Gastroesophageal sphincter (tissue), 4 donors: ENCODE measurements around the gene NAALADL2. TPM values are rescaled to one million over a fixed set of nuclear protein-coding genes. Genes with fewer than 3 reads are reported as not detected.

ENCODE experiments used
- ATAC-seq: fragments of 150-250 bp; one replicate; pipeline ENCODE4 v1.9.1; 2016; ENCODE audit warnings: mild to moderate bottlenecking, moderate library complexity
- H3K27ac ChIP-seq, 4 donors: fragments of 200-600 bp; sonication (generic) in 3 of 4; 1 replicate in 3 of 4; 2 replicates in 1 of 4; pipeline ENCODE4 v1.5.1; 2016 to 2019
- H3K27me3 ChIP-seq: fragments of 200-600 bp; sonication (generic); one replicate; pipeline ENCODE4 v1.5.1; 2019
- H3K36me3 ChIP-seq, 2 donors: fragments of 200-600 bp; sonication (generic); one replicate each; pipeline ENCODE4 v1.5.1; 2019; ENCODE audit warnings: control low read depth in 1 of 2
- H3K4me1 ChIP-seq, 3 donors: fragments of 200-600 bp; sonication (generic); 1 replicate in 2 of 3; 2 replicates in 1 of 3; pipeline ENCODE4 v1.5.1; 2016 to 2019; ENCODE audit warnings: control low read depth in 2 of 3
- H3K4me3 ChIP-seq, 2 donors: fragments of 200-600 bp; sonication (generic); one replicate each; pipeline ENCODE4 v1.5.1; 2019; ENCODE audit warnings: mild to moderate bottlenecking in 1 of 2, moderate library complexity in 1 of 2
- H3K9me3 ChIP-seq, 3 donors: fragments of 200-600 bp; sonication (generic); one replicate each; pipeline ENCODE4 v1.5.1; 2017 to 2019; ENCODE audit warnings: control low read depth in 2 of 3
- EP300 ChIP-seq: sonication (generic); formaldehyde crosslinking; IDR thresholded peaks from one replicate; pipeline ENCODE4 v1.6.1; 2017; ENCODE audit warnings: antibody characterized with exemption, mild to moderate bottlenecking
- POLR2A ChIP-seq, 2 donors: fragments of 450-650 bp; IDR thresholded peaks; one replicate each; pipeline ENCODE4 v1.6.1; 2017; ENCODE audit warnings: antibody characterized with exemption in 2 of 2, mild to moderate bottlenecking in 2 of 2, moderate library complexity in 1 of 2
- POLR2AphosphoS5 ChIP-seq: sonication (generic); formaldehyde crosslinking; IDR thresholded peaks from one replicate; pipeline ENCODE4 v1.6.1; 2017; ENCODE audit warnings: antibody characterized with exemption
- WGBS, 2 donors: methylation state at CpG; one replicate each; pipeline ENCODE4 v1.1.5; 2018; ENCODE audit warnings: low coverage in 1 of 2; 5-methylcytosine and 5-hydroxymethylcytosine counted together
- total RNA-seq, 4 donors: library from RNA; depleted of rRNA; stranded (reverse); fragments of >200 nt; gene quantifications; one replicate each; pipeline ENCODE4 v1.1.0, GENCODE V29; 2016
- TF ChIP-seq, protein P1 (sequence below), 4 experiments: fragments of 200-600 bp in 2 of 4; fragments of 450-650 bp in 2 of 4; sonication (generic) in 1 of 4; IDR thresholded peaks; one replicate each; pipeline ENCODE4 v1.5.1; 2017 to 2019; ENCODE audit warnings: antibody characterized with exemption in 4 of 4, mild to moderate bottlenecking in 2 of 4, moderate library complexity in 2 of 4

NAALADL2 gene
- total RNA-seq, 4 donors from 2014 or later: 3.1 to 7.4 (median 6.2) TPM

DNA sequence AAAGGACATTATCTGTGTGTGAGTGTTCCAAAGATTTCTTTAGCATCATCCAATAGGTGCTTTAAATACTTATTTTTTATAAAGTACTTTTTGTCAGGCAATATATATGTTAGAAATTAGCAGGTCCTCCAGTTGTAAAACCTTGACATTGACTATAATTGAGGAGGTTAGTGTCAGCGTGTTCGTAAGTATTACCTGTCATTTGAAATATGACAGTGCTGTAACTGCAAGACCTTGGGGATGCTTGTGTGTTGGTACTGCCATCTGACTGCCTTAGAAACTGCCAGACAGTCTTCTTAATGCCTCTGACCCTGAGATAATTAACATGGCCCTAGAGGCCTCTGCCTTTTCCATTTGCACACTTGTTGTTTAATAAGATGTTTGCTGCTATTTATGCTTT, 170.7 kb downstream of the NAALADL2 start:
- WGBS, 2 donors: 100% methylated on average over 2 of the region's 2 CpGs
- Histone ChIP-seq H3K27me3 (no peaks in the 10 kb centered on the region), H3K9me3 (no peaks in the 10 kb centered on the region), H3K4me3 (no peak overlapping the region), H3K4me1 (no peaks in the 10 kb centered on the region), H3K27ac (no peak overlapping the region), H3K36me3 (no peaks in the 10 kb centered on the region)
- ATAC-seq: no peak
- TF ChIP-seq, protein P1, sequence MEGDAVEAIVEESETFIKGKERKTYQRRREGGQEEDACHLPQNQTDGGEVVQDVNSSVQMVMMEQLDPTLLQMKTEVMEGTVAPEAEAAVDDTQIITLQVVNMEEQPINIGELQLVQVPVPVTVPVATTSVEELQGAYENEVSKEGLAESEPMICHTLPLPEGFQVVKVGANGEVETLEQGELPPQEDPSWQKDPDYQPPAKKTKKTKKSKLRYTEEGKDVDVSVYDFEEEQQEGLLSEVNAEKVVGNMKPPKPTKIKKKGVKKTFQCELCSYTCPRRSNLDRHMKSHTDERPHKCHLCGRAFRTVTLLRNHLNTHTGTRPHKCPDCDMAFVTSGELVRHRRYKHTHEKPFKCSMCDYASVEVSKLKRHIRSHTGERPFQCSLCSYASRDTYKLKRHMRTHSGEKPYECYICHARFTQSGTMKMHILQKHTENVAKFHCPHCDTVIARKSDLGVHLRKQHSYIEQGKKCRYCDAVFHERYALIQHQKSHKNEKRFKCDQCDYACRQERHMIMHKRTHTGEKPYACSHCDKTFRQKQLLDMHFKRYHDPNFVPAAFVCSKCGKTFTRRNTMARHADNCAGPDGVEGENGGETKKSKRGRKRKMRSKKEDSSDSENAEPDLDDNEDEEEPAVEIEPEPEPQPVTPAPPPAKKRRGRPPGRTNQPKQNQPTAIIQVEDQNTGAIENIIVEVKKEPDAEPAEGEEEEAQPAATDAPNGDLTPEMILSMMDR (IDR thresholded peaks at IDR 0.05): no peak
- TF ChIP-seq EP300 (no peak), POLR2A (IDR thresholded peaks at IDR 0.05) (no peak), POLR2AphosphoS5 (no peak)

- no peak overlapping the region for H3K27ac ChIP-seq
- H3K9me3 ChIP-seq: no peaks in the 10 kb centered on the region
- no peaks in the 10 kb centered on the region for H3K27me3 ChIP-seq
- H3K36me3 ChIP-seq: no peaks in the 10 kb centered on the region
- no peak overlapping the region for H3K4me3 ChIP-seq
- TF ChIP-seq POLR2AphosphoS5 (no peak), EP300 (no peak), POLR2A (IDR thresholded peaks at IDR 0.05) (no peak)
- TF ChIP-seq, protein P1 (IDR thresholded peaks at IDR 0.05): no peak
- no peak for ATAC-seq
- no peaks in the 10 kb centered on the region for H3K4me1 ChIP-seq
- 86 to 92% methylated on average over 4 of the region's 4 CpGs for WGBS, 2 donors
These were observed 180.7 kb downstream of the NAALADL2 start for GRCh38 chr3:175039875-175040274.

DNA sequence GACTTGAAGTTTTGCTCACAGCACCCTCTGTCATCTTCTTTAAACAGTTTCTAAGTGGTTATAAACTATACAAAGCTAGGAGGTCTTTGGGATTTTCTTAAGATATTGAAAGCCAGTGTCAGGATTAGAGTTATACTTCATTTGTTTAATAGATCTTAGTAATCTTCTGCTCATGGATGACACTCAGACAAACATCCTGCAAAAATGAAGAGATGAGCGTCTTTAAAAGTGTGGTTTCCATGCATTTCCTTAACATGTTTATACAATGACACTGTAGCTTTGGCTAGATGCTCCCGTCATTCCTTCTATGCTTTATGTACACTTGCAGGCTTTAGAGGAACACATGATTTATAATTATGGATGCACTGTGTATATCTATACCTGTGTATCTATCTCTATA, 182.2 kb downstream of the NAALADL2 start:
- H3K36me3 ChIP-seq: no peaks in the 10 kb centered on the region
- no peaks in the 10 kb centered on the region for H3K9me3 ChIP-seq
- no peak overlapping the region for H3K4me3 ChIP-seq
- WGBS, 2 donors: 26 to 34% methylated on average over 2 of the region's 2 CpGs
- ATAC-seq: no peak
- H3K4me1 ChIP-seq: no peaks in the 10 kb centered on the region
- no peak overlapping the region for H3K27ac ChIP-seq
- TF ChIP-seq, protein P1 (IDR thresholded peaks at IDR 0.05): no peak
- TF ChIP-seq POLR2A (IDR thresholded peaks at IDR 0.05) (no peak), EP300 (no peak)
- no peaks in the 10 kb centered on the region for H3K27me3 ChIP-seq

DNA sequence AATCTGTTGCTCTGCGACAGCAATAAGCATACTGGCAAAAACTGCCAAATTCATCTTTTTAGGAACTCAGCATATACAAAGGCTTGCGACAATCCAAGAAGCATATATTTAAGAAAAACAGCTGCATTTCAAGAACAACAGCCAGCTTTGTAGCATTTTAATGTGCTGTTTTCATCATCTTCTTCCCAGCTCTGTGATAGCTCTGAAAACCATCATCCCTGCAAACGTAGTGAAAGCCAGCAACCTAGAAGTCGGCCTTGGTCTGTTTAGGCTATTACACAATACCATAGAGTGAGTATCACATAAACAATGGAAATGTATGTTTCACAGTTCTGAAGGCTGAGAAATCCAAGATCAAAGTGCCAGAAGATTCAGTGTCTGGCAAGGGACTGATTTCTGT, 187.5 kb downstream of the NAALADL2 start:
- 62 to 88% methylated on average over 3 to 4 of the region's 4 CpGs for WGBS, 2 donors
- H3K27ac ChIP-seq: no peak overlapping the region
- TF ChIP-seq POLR2AphosphoS5: no peak
- no peak for TF ChIP-seq POLR2A (IDR thresholded peaks at IDR 0.05)
- TF ChIP-seq, protein P1 (IDR thresholded peaks at IDR 0.05): no peak
- TF ChIP-seq EP300: no peak

GRCh38 chr3:175047786-175048185, 188.7 kb downstream of the NAALADL2 start:
- WGBS, 2 donors: 94 to 96% methylated on average over 1 of the region's 1 CpG
- ATAC-seq: no peak

More for the DNA sequence above, 187.5 kb downstream of the NAALADL2 start:
- Histone ChIP-seq H3K4me1 (no peaks in the 10 kb centered on the region), H3K4me3 (no peak overlapping the region), H3K36me3 (no peaks in the 10 kb centered on the region), H3K27me3 (no peaks in the 10 kb centered on the region), H3K9me3 (peaks cover 0 to 14% (median 0%) of the 10 kb centered on the region in 3 donors)
- no peak for ATAC-seq

More at GRCh38 chr3:175047786-175048185, 188.7 kb downstream of the NAALADL2 start:
- Histone ChIP-seq H3K9me3 (peaks cover 0 to 14% (median 0%) of the 10 kb centered on the region in 3 donors), H3K4me3 (no peak overlapping the region), H3K4me1 (no peaks in the 10 kb centered on the region), H3K27me3 (no peaks in the 10 kb centered on the region), H3K27ac (no peak overlapping the region), H3K36me3 (no peaks in the 10 kb centered on the region)
- TF ChIP-seq EP300: no peak
- TF ChIP-seq, protein P1 (IDR thresholded peaks at IDR 0.05): no peak
- no peak for TF ChIP-seq POLR2A (IDR thresholded peaks at IDR 0.05)
- no peak for TF ChIP-seq POLR2AphosphoS5
